T1000 (cell line): ENCODE results near the gene SNED1.

ENCODE experiments used
- DNase-seq: peaks from one replicate; lab custom pipeline; 2025; ENCODE audit warnings: mixed read lengths; lab: John Stamatoyannopoulos, UW

The SNED1 gene

GRCh38 chr2:241067501-241068135, 69.2 kb downstream of the SNED1 start:
- DNase-seq, result no peak

- no peak for DNase-seq
Measured at GRCh38 chr2:241068136-241068941, 69.9 kb downstream of the SNED1 start.

- DNase-seq, result no peak
Measured at GRCh38 chr2:241068942-241069810, 70.8 kb downstream of the SNED1 start.

- no peak for DNase-seq
Measured at GRCh38 chr2:241069821-241070281, 71.4 kb downstream of the SNED1 start.

- no peak for DNase-seq
Measured at GRCh38 chr2:241070361-241070760, 71.9 kb downstream of the SNED1 start.

GRCh38 chr2:241070811-241071676, 72.6 kb downstream of the SNED1 start:
- DNase-seq, result no peak

GRCh38 chr2:241071677-241072111, 73.3 kb downstream of the SNED1 start:
- no peak for DNase-seq

- no peak for DNase-seq
Measured at GRCh38 chr2:241072151-241072550, 73.7 kb downstream of the SNED1 start.

GRCh38 chr2:241072553-241073165, 74.2 kb downstream of the SNED1 start:
- DNase-seq, result no peak

GRCh38 chr2:241073166-241074064, 75.0 kb downstream of the SNED1 start:
- DNase-seq, result no peak

GRCh38 chr2:241074065-241074818, 75.8 kb downstream of the SNED1 start:
- no peak for DNase-seq

- no peak for DNase-seq
Measured at GRCh38 chr2:241074901-241075540, 76.6 kb downstream of the SNED1 start.

- DNase-seq, result no peak
Measured at GRCh38 chr2:241080405-241081189, 82.2 kb downstream of the SNED1 start.

- DNase-seq, result no peak
Measured at GRCh38 chr2:241081190-241081642, 82.8 kb downstream of the SNED1 start.

- no peak for DNase-seq
Measured at GRCh38 chr2:241081643-241082340, 83.4 kb downstream of the SNED1 start.

- DNase-seq, result no peak
Measured at GRCh38 chr2:241082341-241083090, 84.1 kb downstream of the SNED1 start.

GRCh38 chr2:241083091-241083415, 84.6 kb downstream of the SNED1 start:
- no peak for DNase-seq
